HG02678 (cell line): ENCODE data around the gene USP9X.
"Not testable (repeated sequence)": the region's sequence is repeated elsewhere in the genome, so short reads cannot be mapped to it uniquely, and the experiment has no call there.

Experiments used
- ATAC-seq: cut with Tn5 transposase; IDR thresholded peaks from one replicate; pipeline ENCODE4 v1.9.1; 2021; ENCODE audit warnings: mild to moderate bottlenecking, moderate library complexity; ENCODE audit not compliant: unreplicated experiment

USP9X gene, protein sequence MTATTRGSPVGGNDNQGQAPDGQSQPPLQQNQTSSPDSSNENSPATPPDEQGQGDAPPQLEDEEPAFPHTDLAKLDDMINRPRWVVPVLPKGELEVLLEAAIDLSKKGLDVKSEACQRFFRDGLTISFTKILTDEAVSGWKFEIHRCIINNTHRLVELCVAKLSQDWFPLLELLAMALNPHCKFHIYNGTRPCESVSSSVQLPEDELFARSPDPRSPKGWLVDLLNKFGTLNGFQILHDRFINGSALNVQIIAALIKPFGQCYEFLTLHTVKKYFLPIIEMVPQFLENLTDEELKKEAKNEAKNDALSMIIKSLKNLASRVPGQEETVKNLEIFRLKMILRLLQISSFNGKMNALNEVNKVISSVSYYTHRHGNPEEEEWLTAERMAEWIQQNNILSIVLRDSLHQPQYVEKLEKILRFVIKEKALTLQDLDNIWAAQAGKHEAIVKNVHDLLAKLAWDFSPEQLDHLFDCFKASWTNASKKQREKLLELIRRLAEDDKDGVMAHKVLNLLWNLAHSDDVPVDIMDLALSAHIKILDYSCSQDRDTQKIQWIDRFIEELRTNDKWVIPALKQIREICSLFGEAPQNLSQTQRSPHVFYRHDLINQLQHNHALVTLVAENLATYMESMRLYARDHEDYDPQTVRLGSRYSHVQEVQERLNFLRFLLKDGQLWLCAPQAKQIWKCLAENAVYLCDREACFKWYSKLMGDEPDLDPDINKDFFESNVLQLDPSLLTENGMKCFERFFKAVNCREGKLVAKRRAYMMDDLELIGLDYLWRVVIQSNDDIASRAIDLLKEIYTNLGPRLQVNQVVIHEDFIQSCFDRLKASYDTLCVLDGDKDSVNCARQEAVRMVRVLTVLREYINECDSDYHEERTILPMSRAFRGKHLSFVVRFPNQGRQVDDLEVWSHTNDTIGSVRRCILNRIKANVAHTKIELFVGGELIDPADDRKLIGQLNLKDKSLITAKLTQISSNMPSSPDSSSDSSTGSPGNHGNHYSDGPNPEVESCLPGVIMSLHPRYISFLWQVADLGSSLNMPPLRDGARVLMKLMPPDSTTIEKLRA (N-terminal part only)

DNA sequence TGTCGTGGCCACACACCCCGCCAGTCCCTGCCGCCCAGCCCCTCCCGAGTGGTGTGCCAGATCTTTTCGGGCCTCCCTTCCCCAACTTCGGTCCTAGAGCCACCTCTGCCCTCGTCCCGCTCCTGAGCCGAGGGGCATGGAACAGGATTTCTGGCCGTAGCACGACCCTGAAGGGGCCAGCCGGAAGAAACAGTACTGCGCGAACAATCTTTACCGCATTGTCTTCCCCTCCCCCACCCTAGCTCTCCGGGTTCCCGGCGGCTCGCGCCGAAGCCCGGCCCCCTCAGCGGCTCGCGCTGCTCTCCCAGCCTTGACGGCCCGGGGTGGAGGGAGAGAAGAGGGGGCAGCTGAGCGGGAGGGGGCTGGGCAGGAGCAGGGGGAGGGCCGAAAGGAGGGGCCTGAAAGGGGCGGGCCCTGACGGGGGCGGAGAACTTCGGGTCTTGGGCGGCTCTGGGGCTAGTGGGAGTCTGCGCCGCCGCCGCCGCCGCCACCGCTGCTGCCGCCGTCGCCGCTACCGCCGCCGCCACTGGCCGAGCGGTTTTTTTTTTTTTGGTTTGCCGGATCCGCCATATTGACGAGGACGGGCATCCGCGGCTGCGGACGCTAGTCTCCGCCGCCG, at the start of gene USP9X:
TSS of gene USP9X (plus strand) at position 553 of the 619 bp plus-strand sequence. CDS start 38,184 bp downstream, outside the sequence.
- peak; percentile 62 for ATAC-seq

DNA sequence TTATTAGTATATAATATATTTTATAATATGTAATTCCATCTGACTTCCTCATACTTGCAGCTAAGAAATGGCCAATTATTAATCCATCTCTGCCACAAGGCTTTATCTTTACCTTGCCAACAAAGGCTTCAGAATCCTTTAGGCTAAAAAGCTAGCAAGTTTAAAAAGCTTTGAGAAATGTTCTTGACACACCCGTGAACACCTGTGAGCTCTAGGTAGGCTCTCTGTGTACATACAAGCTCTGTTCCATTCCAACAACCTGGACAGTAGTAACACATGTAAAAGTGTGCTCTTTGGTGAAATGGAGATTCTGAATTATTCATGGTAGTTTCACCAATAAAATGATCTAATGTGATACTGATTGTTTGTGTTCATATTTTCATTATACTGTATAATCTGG, 49.7 kb upstream of the USP9X start:
- no peak for ATAC-seq

DNA sequence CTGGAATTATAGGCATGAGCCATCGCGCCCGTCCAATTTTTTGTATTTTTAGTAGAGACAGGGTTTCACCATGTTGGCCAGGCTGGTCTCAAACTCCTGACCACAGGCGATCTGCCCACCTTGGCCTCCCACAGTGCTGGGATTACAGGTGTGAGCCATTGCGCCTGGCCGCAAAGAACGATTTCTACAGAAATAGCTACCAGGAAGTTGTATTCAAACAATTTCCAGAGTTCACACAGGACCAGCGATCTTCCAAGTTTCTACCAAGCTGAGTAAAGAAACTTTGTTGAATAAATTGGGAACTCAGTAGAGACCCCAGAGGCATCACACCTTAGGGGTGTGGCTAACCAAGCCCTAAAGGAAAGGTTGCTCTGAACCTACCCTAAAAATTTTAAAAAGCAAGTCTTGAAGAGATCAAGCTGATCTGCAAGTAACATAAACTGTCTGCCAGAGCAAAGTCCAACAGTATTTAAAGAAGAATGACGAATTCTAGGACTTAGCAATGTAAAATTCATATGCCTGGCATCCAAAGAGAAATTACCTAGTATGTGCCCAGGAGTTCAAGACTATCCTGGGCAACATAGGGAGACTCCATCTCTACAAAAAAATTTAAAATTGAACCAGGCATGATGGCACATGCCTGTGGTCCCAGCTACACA, 48.4 kb upstream of the USP9X start:
- no peak for ATAC-seq

DNA sequence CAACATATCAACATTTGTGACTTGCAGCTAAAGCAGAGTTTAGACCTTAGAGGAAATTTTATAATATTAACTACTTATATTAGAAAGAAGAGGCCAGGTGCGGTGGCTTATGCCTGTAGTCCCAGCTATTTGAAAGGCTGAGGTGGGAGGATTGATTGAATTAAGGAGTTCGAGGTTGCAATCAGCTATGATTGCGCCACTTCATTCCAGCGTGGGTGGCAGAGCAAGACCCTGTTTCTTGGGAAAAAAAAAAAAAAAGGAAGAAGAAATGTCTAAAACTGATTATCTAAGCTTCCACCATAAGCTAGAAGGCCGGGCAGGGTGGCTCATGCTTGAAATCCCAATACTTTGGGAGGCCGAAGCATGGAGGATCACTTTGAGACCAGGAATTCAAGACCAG, 42.0 kb upstream of the USP9X start:
- no peak for ATAC-seq

DNA sequence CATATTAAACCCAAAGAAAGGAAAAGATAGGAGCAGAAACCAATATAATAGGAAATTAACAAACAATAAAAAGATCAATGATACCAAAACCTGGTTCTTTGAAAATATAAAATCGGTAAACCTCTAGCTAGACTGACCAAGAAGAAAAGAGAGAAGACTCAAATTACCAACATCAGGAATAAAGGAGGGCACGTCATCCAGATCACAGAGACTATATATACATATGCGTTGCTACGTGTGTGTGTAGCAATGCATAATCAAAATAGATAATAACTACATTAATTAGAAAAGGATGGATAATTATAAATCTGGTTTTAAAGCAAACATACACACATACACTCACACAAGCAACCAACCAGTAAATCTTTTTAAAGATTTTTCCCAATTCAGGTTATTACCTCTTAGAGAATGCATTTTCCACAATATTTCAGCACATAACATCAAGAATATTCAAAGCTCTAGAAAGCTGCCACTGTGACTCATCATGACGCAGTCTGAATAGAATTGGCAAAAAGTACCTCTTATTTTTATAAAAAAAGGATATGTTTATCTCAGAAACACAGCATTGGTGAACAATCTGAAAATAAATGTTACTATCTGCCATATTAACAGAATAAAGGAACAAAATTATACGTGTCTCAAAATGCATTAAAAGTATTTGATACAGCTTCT, 41.4 kb upstream of the USP9X start:
- no peak for ATAC-seq

DNA sequence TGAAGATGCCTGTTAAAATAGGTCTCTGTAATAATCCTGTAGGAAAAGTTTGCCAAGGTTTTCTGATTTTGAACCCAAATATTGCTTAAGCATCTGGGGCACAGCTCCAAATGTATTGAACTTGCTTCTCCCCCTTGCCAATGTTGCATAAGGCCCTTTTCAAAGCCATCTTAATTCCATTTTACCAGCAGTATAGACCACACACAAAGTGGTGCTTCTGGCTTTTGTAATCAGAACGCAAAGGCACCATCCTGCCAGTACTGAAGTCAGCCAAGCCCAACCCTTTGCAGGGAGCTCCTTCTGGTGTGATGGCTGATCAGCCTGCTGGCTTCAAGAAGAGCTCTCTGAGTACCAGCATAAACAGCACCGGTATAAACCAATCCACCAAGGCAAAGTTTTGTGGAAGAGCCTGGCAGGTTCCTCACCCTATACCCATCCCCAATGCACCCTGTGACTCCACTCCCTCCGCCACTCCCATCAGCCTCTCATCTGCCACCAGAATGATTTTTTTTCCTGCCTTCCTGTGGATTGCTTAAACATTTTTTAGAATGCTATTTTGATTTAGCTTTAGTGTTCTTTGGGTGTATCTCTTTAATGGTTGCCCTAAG, 39.2 kb upstream of the USP9X start:
- ATAC-seq, result no peak

DNA sequence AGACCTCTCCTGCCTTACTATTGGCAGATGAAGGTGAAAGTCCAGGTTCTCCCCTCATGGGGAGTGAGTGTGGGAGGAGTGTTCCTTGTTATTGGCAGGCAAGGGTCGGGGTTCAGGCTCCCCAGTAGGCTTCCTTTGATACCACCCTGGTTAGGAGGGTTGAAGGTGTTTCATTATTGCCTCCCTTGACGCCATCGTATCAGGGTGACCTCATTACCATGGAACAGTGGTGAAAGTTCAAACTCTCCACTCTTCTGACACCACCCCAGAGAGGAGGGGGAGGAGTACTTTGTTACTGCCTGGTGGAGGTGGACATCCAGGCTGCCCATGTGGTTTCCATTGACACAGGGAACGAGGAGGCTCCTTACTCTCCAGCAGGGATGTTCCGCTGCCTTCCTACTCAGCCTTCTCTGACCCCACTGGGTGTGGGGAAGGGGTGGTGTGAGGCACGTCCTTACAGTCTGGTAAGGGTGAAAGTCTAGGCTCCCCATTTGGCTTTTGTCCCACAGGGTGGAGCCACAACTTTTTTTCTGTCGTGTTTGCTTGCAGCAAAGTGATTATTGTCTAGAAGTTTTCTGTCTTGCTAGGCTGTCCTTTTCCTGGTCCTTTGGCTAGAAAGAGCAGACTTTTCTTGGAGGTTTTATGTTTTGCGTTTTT, 37.2 kb upstream of the USP9X start:
- ATAC-seq, result no peak

DNA sequence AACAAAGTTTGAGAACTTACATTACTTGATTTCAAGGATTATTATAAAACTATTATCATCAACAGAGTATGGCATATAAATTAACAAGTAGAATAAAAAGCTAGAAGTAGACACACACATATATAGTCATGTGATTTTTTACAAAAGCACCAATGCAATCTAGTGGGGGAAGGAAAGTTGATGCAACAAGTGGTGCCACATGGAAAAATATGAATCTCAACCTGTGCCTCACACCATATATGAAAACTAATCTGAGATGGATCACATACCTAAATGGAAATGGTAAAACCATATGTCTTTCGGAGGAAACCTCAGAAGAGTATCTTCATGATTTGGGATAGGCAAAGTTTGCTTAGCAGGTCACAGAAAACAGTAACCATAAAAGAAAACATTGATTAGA, 34.9 kb upstream of the USP9X start:
- no peak for ATAC-seq

DNA sequence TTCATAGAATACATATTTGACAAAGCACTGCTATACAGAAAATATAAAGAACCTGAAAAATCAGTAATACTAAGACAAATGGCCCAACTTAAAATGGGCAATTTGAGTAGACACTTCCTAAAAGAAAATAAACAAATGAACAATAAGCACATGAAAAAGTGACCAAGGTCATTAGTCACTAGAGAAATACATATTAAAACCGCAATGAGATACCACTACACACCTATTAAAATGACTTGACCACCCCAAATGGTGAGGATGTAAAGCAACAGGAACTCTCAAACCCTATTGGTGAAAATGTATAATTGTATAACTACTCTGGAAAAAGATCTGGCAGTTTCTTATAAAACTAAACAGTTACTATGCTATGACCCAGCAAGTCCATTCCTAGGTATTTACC, 34.0 kb upstream of the USP9X start:
- ATAC-seq, result no peak

DNA sequence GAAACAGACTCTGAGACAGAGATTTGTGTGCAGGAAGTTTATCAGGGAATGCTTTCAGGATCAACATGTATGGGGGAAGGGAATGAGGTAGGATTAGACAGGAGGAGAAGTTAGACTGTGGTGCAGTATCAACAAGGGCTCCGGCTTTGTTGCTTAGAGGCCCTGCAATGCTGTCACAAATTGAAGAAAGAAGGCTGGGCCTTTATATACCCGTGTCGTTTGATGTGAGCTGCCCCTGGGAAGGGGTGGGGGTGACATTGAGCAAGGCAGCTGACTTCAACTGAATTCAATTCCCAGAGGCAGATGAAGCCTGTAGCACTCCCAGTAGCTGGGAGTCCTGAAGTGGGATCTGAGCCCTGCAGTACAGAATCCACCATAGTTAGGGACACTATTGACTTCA, 29.5 kb upstream of the USP9X start:
- no peak for ATAC-seq

DNA sequence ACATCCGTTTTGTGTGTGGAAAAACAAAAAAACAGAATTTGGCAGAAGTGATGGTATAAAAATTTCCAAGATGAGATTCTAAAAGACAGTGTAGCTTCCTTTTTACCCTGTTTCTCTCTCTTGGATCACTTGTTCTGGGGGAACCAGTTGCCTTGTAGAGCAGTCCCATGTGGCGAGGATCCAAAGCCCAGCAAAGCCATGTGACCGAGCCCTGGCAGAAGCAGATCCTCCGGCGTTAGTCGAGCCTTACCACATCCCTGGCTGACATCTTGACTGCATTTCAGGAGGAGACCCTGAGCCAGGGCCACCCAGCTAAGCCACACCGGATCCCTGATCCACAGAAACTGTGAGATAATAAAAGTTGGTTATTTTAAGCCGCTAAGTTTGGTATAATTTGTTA, 22.0 kb upstream of the USP9X start:
- ATAC-seq, result not testable (repeated sequence)

DNA sequence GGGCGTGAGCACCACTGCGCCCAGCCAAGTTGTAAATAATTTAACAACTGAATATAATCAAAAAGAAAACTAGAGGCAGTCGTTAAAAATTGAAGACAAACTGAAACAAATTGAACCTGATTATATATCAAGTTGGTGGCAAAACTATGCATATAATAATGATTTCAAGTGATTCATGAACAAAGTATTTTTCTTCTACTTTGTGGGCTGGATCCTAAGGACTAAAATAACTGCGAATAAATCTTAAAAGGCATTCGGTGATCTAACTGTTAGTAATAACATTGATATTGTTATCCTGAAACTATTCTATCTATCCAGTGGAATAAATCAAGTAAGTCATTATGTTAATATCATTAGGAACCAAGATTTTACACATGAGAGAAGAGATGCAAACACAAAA, 21.2 kb upstream of the USP9X start:
- no peak for ATAC-seq

DNA sequence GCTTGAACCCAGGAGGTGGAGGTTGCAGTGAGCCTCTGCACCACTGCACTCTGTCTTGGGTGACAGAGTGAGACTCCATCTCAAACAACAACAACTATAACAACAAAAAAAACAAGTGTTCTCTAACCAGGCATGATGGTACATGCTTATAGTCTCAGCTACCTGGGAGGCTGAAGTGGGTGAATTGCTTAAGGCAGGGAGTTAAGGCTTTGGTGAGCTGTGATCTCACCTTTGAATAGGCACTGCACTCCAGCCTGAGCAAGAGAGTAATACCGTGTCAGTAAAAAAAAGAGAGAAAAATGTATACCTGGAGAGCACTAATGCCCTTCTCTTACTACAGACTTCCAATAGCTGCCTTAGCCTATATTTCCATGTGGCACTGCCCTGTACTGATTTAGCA, 18.9 kb upstream of the USP9X start:
- no peak for ATAC-seq

DNA sequence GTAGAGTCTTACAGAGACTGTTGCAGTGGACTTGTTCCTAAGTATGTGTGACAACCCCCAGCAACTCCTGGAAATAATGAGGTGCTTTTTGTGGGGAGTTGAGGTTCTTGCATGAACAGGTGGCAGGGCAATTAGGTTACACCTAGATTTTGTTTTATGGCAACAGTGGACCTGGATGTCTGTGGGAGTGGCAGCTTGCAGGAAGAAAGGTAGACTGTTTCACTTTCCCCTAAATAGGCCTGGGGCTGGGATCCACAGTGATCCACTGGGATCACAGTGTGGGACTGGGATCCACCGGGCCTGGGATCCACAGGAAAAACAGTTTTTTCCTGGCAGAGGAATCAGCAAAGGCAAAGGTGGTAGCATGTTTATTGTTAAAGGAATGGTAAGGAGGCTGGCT, 18.3 kb upstream of the USP9X start:
- ATAC-seq, result no peak

DNA sequence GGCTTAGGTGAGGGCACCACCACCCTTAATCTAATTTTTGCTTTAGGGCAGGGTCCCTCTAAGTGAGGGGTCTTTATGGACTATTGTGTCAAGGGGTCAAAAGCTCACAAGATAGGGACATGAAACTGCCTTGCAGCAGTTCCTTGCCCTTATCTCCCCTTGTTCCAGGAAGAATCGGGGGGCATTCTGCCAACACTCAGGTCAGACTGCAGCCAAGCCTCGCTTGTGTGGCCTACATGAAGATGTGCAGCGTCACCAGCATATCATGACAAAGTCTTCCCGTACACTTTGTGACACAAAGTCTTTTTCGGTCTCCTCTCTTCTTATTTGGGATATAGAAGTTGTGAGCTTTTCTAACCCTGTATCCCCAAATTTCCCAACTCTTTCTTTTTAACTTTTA, 17.5 kb upstream of the USP9X start:
- ATAC-seq, result no peak

DNA sequence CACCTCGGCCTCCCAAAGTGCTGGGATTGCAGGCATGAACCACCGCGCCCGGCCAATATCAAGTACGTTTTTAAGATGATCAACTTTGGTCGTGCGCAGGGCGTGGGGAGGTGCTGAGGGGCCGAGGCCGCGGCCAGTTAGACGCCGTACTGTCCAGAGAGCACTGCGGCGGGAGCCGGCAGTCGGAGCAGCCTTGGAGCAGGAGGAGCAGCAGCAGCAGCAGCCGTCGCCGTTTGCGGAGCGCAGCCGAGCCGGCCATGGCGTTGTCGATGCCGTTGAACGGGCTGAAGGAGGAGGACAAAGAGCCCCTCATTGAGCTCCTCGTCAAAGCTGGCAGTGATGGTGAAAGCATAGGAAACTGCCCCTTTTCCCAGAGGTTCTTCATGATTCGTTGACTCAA, 8.5 kb upstream of the USP9X start:
- ATAC-seq, result no peak

DNA sequence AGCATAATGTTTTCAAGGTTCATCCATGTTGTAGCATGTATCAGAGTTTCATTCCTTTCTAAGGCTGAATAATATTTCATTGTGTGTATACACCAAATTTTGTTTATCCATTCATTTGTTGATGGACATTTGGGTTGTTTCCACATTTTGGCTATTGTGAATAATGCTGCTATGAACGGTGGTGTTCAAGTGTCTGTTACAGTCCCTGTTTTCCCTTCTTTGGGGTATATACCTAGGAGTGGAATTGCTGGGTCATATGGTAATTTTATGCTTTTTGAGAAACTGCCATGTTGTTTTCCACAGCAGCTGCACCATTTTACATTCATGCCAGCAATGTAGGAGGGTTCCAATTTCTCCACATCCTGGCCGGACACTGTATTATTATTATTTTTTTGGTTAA, 3.4 kb upstream of the USP9X start:
- ATAC-seq, result no peak

DNA sequence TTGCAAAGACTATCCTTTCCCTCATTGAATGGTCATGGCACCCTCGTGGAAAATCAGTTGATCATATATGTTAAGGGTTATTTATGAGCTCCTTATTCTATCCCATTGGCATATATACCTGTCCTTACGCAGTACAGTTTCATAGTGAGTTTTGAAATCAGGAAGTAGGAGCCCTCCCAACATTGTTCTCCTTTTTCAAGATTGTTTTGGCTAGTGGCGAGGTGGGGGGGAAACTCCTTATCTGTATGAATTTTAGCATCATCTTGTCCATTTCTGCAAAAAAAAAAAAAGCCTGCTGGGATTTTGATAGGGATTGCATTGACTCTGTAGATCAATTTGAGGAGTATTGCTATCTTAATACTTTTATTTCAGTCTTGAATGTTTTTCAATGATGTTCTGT, 2.5 kb upstream of the USP9X start:
- no peak for ATAC-seq
